ENCODE data around the gene CRACDL.

Gene CRACDL

DNA sequence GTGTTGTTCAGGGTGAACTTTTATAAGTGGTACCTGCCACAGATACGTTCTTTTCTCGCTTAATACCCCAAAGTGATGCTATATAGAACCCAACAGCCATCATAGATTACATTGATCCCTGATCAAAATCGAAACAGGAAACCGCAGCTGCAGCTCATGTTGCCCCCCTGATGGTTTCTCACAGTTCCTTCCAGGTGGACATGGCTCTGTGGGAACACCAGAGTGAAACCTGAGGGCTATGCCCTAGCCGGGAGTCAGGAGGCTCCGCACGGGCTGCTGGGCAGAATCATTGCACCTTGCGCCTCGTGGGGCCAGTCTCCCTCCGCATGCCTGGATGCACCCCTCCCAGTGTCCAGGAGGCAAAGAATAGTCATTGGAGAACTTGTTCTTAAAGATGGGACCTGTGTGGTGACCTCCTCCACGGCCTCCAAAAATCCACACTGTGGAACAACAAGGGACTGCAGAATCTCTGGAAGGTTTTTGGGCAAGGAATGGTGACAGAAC is 61.8 kb downstream of the CRACDL start:
- H3K4me2 ChIP-seq (ENCODE audit: low read depth, low read length, poor library complexity, severe bottlenecking): no peak overlapping the region
- no peak overlapping the region for H3K4me3 ChIP-seq (ENCODE audit: insufficient read depth, low read length, poor library complexity, severe bottlenecking)
- H3K9ac ChIP-seq (ENCODE audit: low read length): no peak overlapping the region
- no peaks in the 10 kb centered on the region for H4K20me1 ChIP-seq (ENCODE audit: low read depth, low read length)
- TF ChIP-seq EZH2phosphoT487 (conservative IDR thresholded peaks at IDR 0.05; ENCODE audit: low read length): no peak
- TF ChIP-seq, protein P1, sequence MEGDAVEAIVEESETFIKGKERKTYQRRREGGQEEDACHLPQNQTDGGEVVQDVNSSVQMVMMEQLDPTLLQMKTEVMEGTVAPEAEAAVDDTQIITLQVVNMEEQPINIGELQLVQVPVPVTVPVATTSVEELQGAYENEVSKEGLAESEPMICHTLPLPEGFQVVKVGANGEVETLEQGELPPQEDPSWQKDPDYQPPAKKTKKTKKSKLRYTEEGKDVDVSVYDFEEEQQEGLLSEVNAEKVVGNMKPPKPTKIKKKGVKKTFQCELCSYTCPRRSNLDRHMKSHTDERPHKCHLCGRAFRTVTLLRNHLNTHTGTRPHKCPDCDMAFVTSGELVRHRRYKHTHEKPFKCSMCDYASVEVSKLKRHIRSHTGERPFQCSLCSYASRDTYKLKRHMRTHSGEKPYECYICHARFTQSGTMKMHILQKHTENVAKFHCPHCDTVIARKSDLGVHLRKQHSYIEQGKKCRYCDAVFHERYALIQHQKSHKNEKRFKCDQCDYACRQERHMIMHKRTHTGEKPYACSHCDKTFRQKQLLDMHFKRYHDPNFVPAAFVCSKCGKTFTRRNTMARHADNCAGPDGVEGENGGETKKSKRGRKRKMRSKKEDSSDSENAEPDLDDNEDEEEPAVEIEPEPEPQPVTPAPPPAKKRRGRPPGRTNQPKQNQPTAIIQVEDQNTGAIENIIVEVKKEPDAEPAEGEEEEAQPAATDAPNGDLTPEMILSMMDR (IDR thresholded peaks at IDR 0.05; ENCODE audit: insufficient read depth, low read length, poor library complexity, severe bottlenecking): no peak
- H3K79me2 ChIP-seq (ENCODE audit: insufficient read depth, low read length): no peaks in the 10 kb centered on the region
- H3K27ac ChIP-seq (ENCODE audit: low read depth, low read length): no peak overlapping the region
- H3K36me3 ChIP-seq (ENCODE audit: low read length): no peaks in the 10 kb centered on the region
- H3K9me2 ChIP-seq (replicated peaks; ENCODE audit: insufficient read depth, low read length): no peaks in the 10 kb centered on the region
- no peak overlapping the region for H2AFZ ChIP-seq (ENCODE audit: low read depth, low read length, severe bottlenecking)
- H3F3A ChIP-seq (ENCODE audit: insufficient read depth): no peaks in the 10 kb centered on the region
- no peaks in the 10 kb centered on the region for H3K9me3 ChIP-seq (ENCODE audit: insufficient read depth, low read length)
- no peaks in the 10 kb centered on the region for H3K27me3 ChIP-seq (ENCODE audit: low read length)

DNA sequence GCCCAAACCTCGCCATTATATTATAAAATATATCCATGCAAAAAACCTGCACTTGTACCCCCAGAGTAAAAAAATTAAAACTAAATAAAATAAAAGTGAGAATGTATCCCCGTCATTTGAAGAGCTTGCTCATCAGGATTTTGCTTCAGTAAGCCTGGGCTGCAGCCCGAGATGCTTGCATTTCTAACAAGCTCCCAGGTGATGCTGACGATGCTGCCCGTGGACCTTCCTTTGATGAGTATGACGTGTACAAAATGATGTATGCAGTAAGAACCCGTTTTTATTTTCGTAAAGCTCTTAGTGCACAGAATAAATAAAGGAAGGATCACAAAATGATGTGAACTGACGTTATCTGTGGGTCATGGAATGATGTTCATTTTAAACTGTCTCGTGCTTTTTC is 63.5 kb downstream of the CRACDL start:
- no peak for TF ChIP-seq EZH2phosphoT487 (conservative IDR thresholded peaks at IDR 0.05; ENCODE audit: low read length)
- TF ChIP-seq, protein P1 (IDR thresholded peaks at IDR 0.05; ENCODE audit: insufficient read depth, low read length, poor library complexity, severe bottlenecking): no peak
- H3K4me2 ChIP-seq (ENCODE audit: low read depth, low read length, poor library complexity, severe bottlenecking): no peak overlapping the region
- no peaks in the 10 kb centered on the region for H3F3A ChIP-seq (ENCODE audit: insufficient read depth)
- H3K9ac ChIP-seq (ENCODE audit: low read length): no peak overlapping the region
- H3K9me2 ChIP-seq (replicated peaks; ENCODE audit: insufficient read depth, low read length): no peaks in the 10 kb centered on the region
- no peaks in the 10 kb centered on the region for H3K79me2 ChIP-seq (ENCODE audit: insufficient read depth, low read length)
- H3K9me3 ChIP-seq (ENCODE audit: insufficient read depth, low read length): no peaks in the 10 kb centered on the region
- H3K36me3 ChIP-seq (ENCODE audit: low read length): no peaks in the 10 kb centered on the region
- H2AFZ ChIP-seq (ENCODE audit: low read depth, low read length, severe bottlenecking): no peak overlapping the region
- no peaks in the 10 kb centered on the region for H3K27me3 ChIP-seq (ENCODE audit: low read length)
- no peak overlapping the region for H3K27ac ChIP-seq (ENCODE audit: low read depth, low read length)
- H3K4me3 ChIP-seq (ENCODE audit: insufficient read depth, low read length, poor library complexity, severe bottlenecking): no peak overlapping the region
- H4K20me1 ChIP-seq (ENCODE audit: low read depth, low read length): no peaks in the 10 kb centered on the region

DNA sequence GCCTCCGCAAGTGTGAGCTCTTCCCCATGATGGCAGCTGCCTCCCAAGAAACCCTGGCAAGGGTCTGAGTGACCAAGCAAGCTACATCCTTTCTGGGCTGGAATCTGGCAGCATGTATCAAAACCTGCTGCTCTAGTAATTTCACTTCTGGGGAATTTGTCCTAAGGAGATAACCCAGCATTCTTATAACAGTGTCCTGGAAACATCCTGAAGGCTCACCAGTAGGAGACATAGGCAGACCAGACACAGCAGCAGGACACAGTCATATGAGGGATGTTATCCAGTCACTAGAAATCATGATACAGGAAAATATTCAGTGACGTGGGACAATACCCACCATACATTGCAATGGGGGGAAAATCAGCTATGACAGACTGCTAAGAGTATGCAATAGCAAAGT is 64.5 kb downstream of the CRACDL start:
- no peak overlapping the region for H2AFZ ChIP-seq (ENCODE audit: low read depth, low read length, severe bottlenecking)

More for the DNA sequence above, 64.5 kb downstream of the CRACDL start:
- no peak overlapping the region for H3K4me2 ChIP-seq (ENCODE audit: low read depth, low read length, poor library complexity, severe bottlenecking)
- H3K27ac ChIP-seq (ENCODE audit: low read depth, low read length): no peak overlapping the region
- H3K36me3 ChIP-seq (ENCODE audit: low read length): no peaks in the 10 kb centered on the region
- no peak overlapping the region for H3K4me3 ChIP-seq (ENCODE audit: insufficient read depth, low read length, poor library complexity, severe bottlenecking)
- no peaks in the 10 kb centered on the region for H3F3A ChIP-seq (ENCODE audit: insufficient read depth)
- no peaks in the 10 kb centered on the region for H3K79me2 ChIP-seq (ENCODE audit: insufficient read depth, low read length)
- no peak for TF ChIP-seq EZH2phosphoT487 (conservative IDR thresholded peaks at IDR 0.05; ENCODE audit: low read length)
- TF ChIP-seq, protein P1 (IDR thresholded peaks at IDR 0.05; ENCODE audit: insufficient read depth, low read length, poor library complexity, severe bottlenecking): no peak
- H3K9me3 ChIP-seq (ENCODE audit: insufficient read depth, low read length): no peaks in the 10 kb centered on the region
- no peaks in the 10 kb centered on the region for H3K9me2 ChIP-seq (replicated peaks; ENCODE audit: insufficient read depth, low read length)
- H3K9ac ChIP-seq (ENCODE audit: low read length): no peak overlapping the region
- no peaks in the 10 kb centered on the region for H4K20me1 ChIP-seq (ENCODE audit: low read depth, low read length)
- H3K27me3 ChIP-seq (ENCODE audit: low read length): no peaks in the 10 kb centered on the region
